ENCODE measurements around the gene ZNF678.

ZNF678 gene

GRCh38 chr1:227718932-227719331, 155.6 kb downstream of the ZNF678 start:
- no peak for TF ChIP-seq CTCF (conservative IDR thresholded peaks at IDR 0.05; ENCODE audit: low read depth, low read length)
- no peak overlapping the region for H3K4me3 ChIP-seq (ENCODE audit: low read length)
- no peak for DNase-seq (ENCODE audit: low read depth)

DNA sequence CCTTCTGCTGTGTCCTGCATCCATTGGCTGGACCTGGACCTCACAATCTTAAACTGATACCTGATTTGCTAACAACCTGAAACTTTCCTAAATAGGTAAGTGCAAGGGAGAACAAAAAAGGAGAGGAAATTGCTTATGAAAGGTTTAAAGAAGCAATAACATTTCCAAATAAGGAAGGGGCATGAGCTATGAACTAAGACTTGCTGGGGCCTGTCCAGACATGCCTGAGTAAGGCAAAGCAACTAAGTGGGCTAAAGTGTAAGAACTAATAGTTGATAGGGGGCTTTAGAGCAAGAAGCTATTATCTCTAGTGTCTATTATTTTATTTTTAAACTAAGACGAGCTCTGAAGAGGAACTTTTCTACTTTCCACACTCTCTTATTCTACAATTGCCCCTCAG, 160.1 kb downstream of the ZNF678 start:
- no peak overlapping the region for H3K4me3 ChIP-seq (ENCODE audit: low read length)
- DNase-seq (ENCODE audit: low read depth): no peak
- TF ChIP-seq CTCF (conservative IDR thresholded peaks at IDR 0.05; ENCODE audit: low read depth, low read length): no peak

- no peak for TF ChIP-seq CTCF (conservative IDR thresholded peaks at IDR 0.05; ENCODE audit: low read depth, low read length)
- no peak for DNase-seq (ENCODE audit: low read depth)
- H3K4me3 ChIP-seq (ENCODE audit: low read length): no peak overlapping the region
Observed at GRCh38 chr1:227725046-227725445, 161.7 kb downstream of the ZNF678 start.

- TF ChIP-seq CTCF (conservative IDR thresholded peaks at IDR 0.05; ENCODE audit: low read depth, low read length): no peak
- no peak overlapping the region for H3K4me3 ChIP-seq (ENCODE audit: low read length)
- DNase-seq (ENCODE audit: low read depth): no peak
Observed at GRCh38 chr1:227726318-227726717, 163.0 kb downstream of the ZNF678 start.
